Naive thymus-derived CD4-positive, alpha-beta T cell (primary cell): ENCODE measurements around the gene GLA. TPM values are rescaled to one million over a fixed set of nuclear protein-coding genes. Genes with fewer than 3 reads are reported as not detected.

Experiments
- ATAC-seq: fragments of 150-1000 bp; cut with Tn5 transposase; 2 replicates; pipeline ENCODE4 v1.10.0; 2021; ENCODE audit warnings: mild to moderate bottlenecking, moderate library complexity
- CTCF ChIA-PET: fragments of 350-600 bp; sonication (Branson Sonifier 250); formaldehyde crosslinking; loops from one replicate; lab custom pipeline; 2021; ENCODE audit warnings: antibody characterized with exemption; lab: Charles Lee
- POLR2A ChIA-PET: fragments of 350-600 bp; sonication (Branson Sonifier 250); formaldehyde crosslinking; loops from one replicate; lab custom pipeline; 2021; ENCODE audit warnings: antibody characterized with exemption, inconsistent platforms; lab: Charles Lee
- DNase-seq, 9 donors: peaks; one replicate each; pipeline versions ENCODE4 v3.0.0 to v3.0.0-alpha.2; 2020 to 2022; ENCODE audit warnings: mixed read lengths in 1 of 9
- H3K27ac ChIP-seq: one replicate; pipeline ENCODE4 v1.7.0; 2013; ENCODE audit warnings: mild to moderate bottlenecking, low read depth, low read length, moderate library complexity
- H3K27me3 ChIP-seq, 2 donors: one replicate each; pipeline ENCODE4 v1.7.0; 2013; ENCODE audit warnings: low read length in 2 of 2, mild to moderate bottlenecking in 2 of 2, moderate library complexity in 2 of 2; ENCODE audit not compliant: control insufficient read depth in 2 of 2, insufficient read depth in 2 of 2
- H3K36me3 ChIP-seq, 3 experiments: 1 replicate in 2 of 3; 2 replicates in 1 of 3; pipeline ENCODE4 v1.7.0; 2013; ENCODE audit warnings: low read length in 3 of 3, mild to moderate bottlenecking in 3 of 3, moderate library complexity in 1 of 3; ENCODE audit not compliant: insufficient read depth in 3 of 3, control insufficient read depth in 2 of 3
- H3K4me1 ChIP-seq, 2 donors: one replicate each; pipeline ENCODE4 v1.7.0; 2013; ENCODE audit warnings: low read length in 2 of 2, mild to moderate bottlenecking in 2 of 2, moderate library complexity in 1 of 2; ENCODE audit not compliant: control insufficient read depth in 2 of 2, insufficient read depth in 2 of 2
- H3K4me3 ChIP-seq: 2 replicates; pipeline ENCODE4 v1.7.0; 2013; ENCODE audit warnings: mild to moderate bottlenecking, low read length
- H3K9me3 ChIP-seq, 3 experiments: 1 replicate in 2 of 3; 2 replicates in 1 of 3; pipeline ENCODE4 v1.7.0; 2013; ENCODE audit warnings: low read length in 3 of 3; ENCODE audit not compliant: control insufficient read depth in 2 of 3
- H3K27ac Mint-ChIP-seq, 9 donors: one replicate each; pipeline ENCODE4 v1.8.0; 2020 to 2022; ENCODE audit warnings: mixed read lengths in 9 of 9, mild to moderate bottlenecking in 8 of 9, moderate library complexity in 5 of 9, inconsistent platforms in 2 of 9
- H3K27me3 Mint-ChIP-seq, 5 donors: one replicate each; pipeline ENCODE4 v1.8.0; 2021 to 2022; ENCODE audit warnings: mixed read lengths in 5 of 5, mild to moderate bottlenecking in 1 of 5
- H3K36me3 Mint-ChIP-seq, 5 donors: one replicate each; pipeline ENCODE4 v1.8.0; 2020 to 2022; ENCODE audit warnings: mixed read lengths in 5 of 5, mild to moderate bottlenecking in 3 of 5, inconsistent platforms in 1 of 5
- H3K4me1 Mint-ChIP-seq, 7 donors: one replicate each; pipeline ENCODE4 v1.8.0; 2020 to 2022; ENCODE audit warnings: mixed read lengths in 7 of 7, mild to moderate bottlenecking in 3 of 7, inconsistent platforms in 1 of 7
- H3K4me3 Mint-ChIP-seq, 10 donors: one replicate each; pipeline ENCODE4 v1.8.0; 2020 to 2022; ENCODE audit warnings: mild to moderate bottlenecking in 10 of 10, mixed read lengths in 10 of 10, moderate library complexity in 6 of 10, inconsistent platforms in 2 of 10
- H3K9me3 Mint-ChIP-seq, 11 donors: one replicate each; pipeline ENCODE4 v1.8.0; 2020 to 2022; ENCODE audit warnings: mixed read lengths in 11 of 11, mild to moderate bottlenecking in 4 of 11, inconsistent platforms in 1 of 11, moderate library complexity in 1 of 11
- intact Hi-C, 2 donors: fragments of 100-400 bp; cut with micrococcal nuclease; formaldehyde crosslinking; loops; one replicate each; pipeline ENCODE4 v1.15.1; 2023
- polyA plus RNA-seq, 2 donors: library from polyadenylated mRNA; unstranded; fragments of 300-500 nt; fragmentation: Illumina TruSeq; gene quantifications; one replicate each; pipeline ENCODE4 v1.2.3, GENCODE V29; 2021
- total RNA-seq, 6 experiments: library from RNA in 5 of 6; stranded (reverse) in 5 of 6; gene quantifications; 1 replicate in 5 of 6; 2 replicates in 1 of 6; pipeline ENCODE4 v1.2.3 and lab custom pipeline; 2021 to 2026

GLA gene
- 10 to 100 TPM; 12.5 to 40.1 (median 27.1) TPM for total RNA-seq
- 10 to 100 TPM; 10.9 to 11.2 TPM for polyA plus RNA-seq
- 54.0 reads per million, percentile 73 among the genes with 10 or more reads in this experiment for total RNA-seq (lab: John Stamatoyannopoulos, UW)

GRCh38 chrX:101407748-101408531 is at the start of gene GLA, which contains the start of gene HNRNPH2:
GLA (minus strand) TSS chrX:101407925; CDS start chrX:101407903, 22 bp downstream.
HNRNPH2 (plus strand) TSS chrX:101408222; CDS start chrX:101411989, 3,767 bp downstream.
- Mint-ChIP-seq H3K9me3 (peaks cover 0 to 7% (median 0%) of the 10 kb centered on the region in 11 donors), H3K36me3 (peaks cover 4 to 9% (median 7%) of the 10 kb centered on the region in 5 donors), H3K27ac (peak within 1 kb of the TSS; percentile 97 to 100 (median 99)), H3K4me3 (peak within 1 kb of the TSS; percentile 90 to 98 (median 95)), H3K27me3 (peaks cover 0 to 2% (median 0%) of the 10 kb centered on the region in 5 donors), H3K4me1 (peaks cover 11 to 39% (median 28%) of the 10 kb centered on the region in 7 donors)
- peak; percentile 64 to 94 (median 88) for DNase-seq
- H3K36me3 ChIP-seq: peaks cover 0 to 9% (median 4%) of the 10 kb centered on the region in 3 experiments
- peak within 1 kb of the TSS; percentile 97 for H3K27ac ChIP-seq
- H3K27me3 ChIP-seq: no peaks in the 10 kb centered on the region
- H3K4me3 ChIP-seq: peak within 1 kb of the TSS; percentile 82
- ChIA-PET POLR2A (interaction anchor here (0.8 to 1.2 kb wide), 4 partner anchors 10 to 17 kb away, joined by 3 to 6 read pairs (median 3); partner anchors contain the start of gene RPL36A), CTCF (interaction anchor here (1.0 kb wide), 1 partner anchor 8 kb away, joined by 3 read pairs; no protein-coding TSS in a partner anchor)
- peak; percentile 96 for ATAC-seq
- peaks cover 11 to 19% of the 10 kb centered on the region in 2 donors for H3K4me1 ChIP-seq
- intact Hi-C loops: loop anchor here (1.0 to 5.0 kb wide), 16 partner anchors 10 to 1807 kb away; partner anchors contain the start of genes CSTF2 (in 2 of the 2), TIMM8A (in 2 of the 2), TRMT2B (in 2 of the 2) and ZMAT1 (in 2 of the 2)
- no peaks in the 10 kb centered on the region for H3K9me3 ChIP-seq

GRCh38 chrX:101452056-101452455 is 44.3 kb upstream of the GLA start:
- no peak for ATAC-seq
- H3K4me3 ChIP-seq: no peak overlapping the region
- Mint-ChIP-seq H3K9me3 (peaks cover 0 to 8% (median 3%) of the 10 kb centered on the region in 11 donors), H3K27me3 (no peaks in the 10 kb centered on the region), H3K4me1 (peaks cover 0 to 6% (median 0%) of the 10 kb centered on the region in 7 donors), H3K27ac (no peak overlapping the region), H3K4me3 (no peak overlapping the region), H3K36me3 (peaks cover 0 to 57% (median 27%) of the 10 kb centered on the region in 5 donors)
- intact Hi-C loops: no loop called here
- H3K36me3 ChIP-seq: no peaks in the 10 kb centered on the region
- H3K27ac ChIP-seq: no peak overlapping the region
- no peaks in the 10 kb centered on the region for H3K27me3 ChIP-seq
- no peak for DNase-seq
- no peaks in the 10 kb centered on the region for H3K9me3 ChIP-seq
- H3K4me1 ChIP-seq: no peaks in the 10 kb centered on the region
- ChIA-PET CTCF (no interaction called here), POLR2A (no interaction called here)

- Histone ChIP-seq H3K36me3 (no peaks in the 10 kb centered on the region), H3K4me3 (no peak overlapping the region), H3K4me1 (no peaks in the 10 kb centered on the region), H3K27me3 (no peaks in the 10 kb centered on the region), H3K9me3 (no peaks in the 10 kb centered on the region), H3K27ac (no peak overlapping the region)
- Mint-ChIP-seq H3K27ac (no peak overlapping the region), H3K4me1 (peaks cover 0 to 8% (median 0%) of the 10 kb centered on the region in 7 donors), H3K36me3 (peaks cover 0 to 56% (median 27%) of the 10 kb centered on the region in 5 donors), H3K9me3 (peaks cover 0 to 8% (median 3%) of the 10 kb centered on the region in 11 donors), H3K4me3 (no peak overlapping the region), H3K27me3 (no peaks in the 10 kb centered on the region)
- CTCF ChIA-PET: no interaction called here
- DNase-seq (no peak), ATAC-seq (no peak)
- intact Hi-C loops: no loop called here
- POLR2A ChIA-PET: no interaction called here
Observed at GRCh38 chrX:101450961-101451360, 43.2 kb upstream of the GLA start.

- no peaks in the 10 kb centered on the region for H3K27me3 Mint-ChIP-seq
- H3K4me1 ChIP-seq: no peaks in the 10 kb centered on the region
- H3K4me3 Mint-ChIP-seq: no peak overlapping the region
- H3K36me3 ChIP-seq: no peaks in the 10 kb centered on the region
- H3K4me3 ChIP-seq: no peak overlapping the region
- no peak overlapping the region for H3K27ac Mint-ChIP-seq
- DNase-seq (no peak), ATAC-seq (no peak)
- peaks cover 0 to 50% (median 30%) of the 10 kb centered on the region in 5 donors for H3K36me3 Mint-ChIP-seq
- CTCF ChIA-PET: no interaction called here
- H3K27ac ChIP-seq: no peak overlapping the region
- H3K4me1 Mint-ChIP-seq: peaks cover 0 to 9% (median 0%) of the 10 kb centered on the region in 7 donors
- peaks cover 0 to 8% (median 3%) of the 10 kb centered on the region in 11 donors for H3K9me3 Mint-ChIP-seq
- POLR2A ChIA-PET: no interaction called here
- intact Hi-C loops: no loop called here
- H3K27me3 ChIP-seq: no peaks in the 10 kb centered on the region
- H3K9me3 ChIP-seq: no peaks in the 10 kb centered on the region
Observed at GRCh38 chrX:101450085-101450484, 42.4 kb upstream of the GLA start.

- CTCF ChIA-PET: no interaction called here
- intact Hi-C loops: no loop called here
- Mint-ChIP-seq H3K4me1 (peaks cover 0 to 9% (median 1%) of the 10 kb centered on the region in 7 donors), H3K36me3 (peaks cover 0 to 51% (median 34%) of the 10 kb centered on the region in 5 donors), H3K9me3 (peaks cover 0 to 8% (median 3%) of the 10 kb centered on the region in 11 donors), H3K27ac (no peak overlapping the region), H3K27me3 (no peaks in the 10 kb centered on the region), H3K4me3 (no peak overlapping the region)
- Histone ChIP-seq H3K27me3 (no peaks in the 10 kb centered on the region), H3K4me1 (no peaks in the 10 kb centered on the region), H3K36me3 (no peaks in the 10 kb centered on the region), H3K9me3 (no peaks in the 10 kb centered on the region), H3K4me3 (no peak overlapping the region), H3K27ac (no peak overlapping the region)
- POLR2A ChIA-PET: no interaction called here
- no peak for ATAC-seq
- DNase-seq: no peak
Observed at GRCh38 chrX:101449279-101449678, 41.6 kb upstream of the GLA start.

- DNase-seq: no peak
- Mint-ChIP-seq H3K9me3 (peaks cover 0 to 3% (median 0%) of the 10 kb centered on the region in 11 donors), H3K4me3 (no peak overlapping the region), H3K36me3 (peaks cover 12 to 64% (median 34%) of the 10 kb centered on the region in 5 donors), H3K27ac (no peak overlapping the region), H3K4me1 (peaks cover 0 to 11% (median 4%) of the 10 kb centered on the region in 7 donors), H3K27me3 (no peaks in the 10 kb centered on the region)
- Histone ChIP-seq H3K27me3 (no peaks in the 10 kb centered on the region), H3K4me1 (no peaks in the 10 kb centered on the region), H3K9me3 (no peaks in the 10 kb centered on the region), H3K4me3 (no peak overlapping the region), H3K36me3 (peaks cover 0 to 6% (median 0%) of the 10 kb centered on the region in 3 experiments), H3K27ac (no peak overlapping the region)
- CTCF ChIA-PET: no interaction called here
- POLR2A ChIA-PET: no interaction called here
- intact Hi-C loops: no loop called here
- no peak for ATAC-seq
Observed at GRCh38 chrX:101442085-101442484, 34.4 kb upstream of the GLA start.
